Measurements from ENCODE around the gene NDOR1.
A peak's percentile ranks its signal among the peaks of the same experiment; 100 is the strongest.

Gene NDOR1

GRCh38 chr9:137167747-137168572 lies 37.5 kb upstream of the NDOR1 start:
- DNase-seq (ENCODE audit: low read depth): no peak

- peak; percentile 6 for DNase-seq (ENCODE audit: low read depth)
Observed at GRCh38 chr9:137168573-137168903, 37.0 kb upstream of the NDOR1 start.

- peak; percentile 42 for DNase-seq (ENCODE audit: low read depth)
Observed at GRCh38 chr9:137168904-137169856, 36.3 kb upstream of the NDOR1 start.

GRCh38 chr9:137169896-137170358 lies 35.6 kb upstream of the NDOR1 start, which contains the start of gene LRRC26:
Gene LRRC26, minus strand, starts transcription at chr9:137170051. Its CDS starts 108 bp downstream, at chr9:137169943.
- no peak for DNase-seq (ENCODE audit: low read depth)

GRCh38 chr9:137170486-137171148 lies 34.9 kb upstream of the NDOR1 start:
- DNase-seq (ENCODE audit: low read depth): no peak

GRCh38 chr9:137171149-137171900 lies 34.2 kb upstream of the NDOR1 start:
- DNase-seq (ENCODE audit: low read depth): no peak

GRCh38 chr9:137172901-137173795 lies 32.4 kb upstream of the NDOR1 start:
- peak; percentile 13 for DNase-seq (ENCODE audit: low read depth)

GRCh38 chr9:137173796-137174664 lies 31.5 kb upstream of the NDOR1 start:
- no peak for DNase-seq (ENCODE audit: low read depth)

- DNase-seq (ENCODE audit: low read depth): no peak
Observed at GRCh38 chr9:137174722-137175293, 30.7 kb upstream of the NDOR1 start.

- no peak for DNase-seq (ENCODE audit: low read depth)
Observed at GRCh38 chr9:137175345-137175961, 30.0 kb upstream of the NDOR1 start.

GRCh38 chr9:137176302-137177182 lies 29.0 kb upstream of the NDOR1 start:
- no peak for DNase-seq (ENCODE audit: low read depth)

- DNase-seq (ENCODE audit: low read depth): peak; percentile 47
Observed at GRCh38 chr9:137178201-137178938, 27.1 kb upstream of the NDOR1 start.

GRCh38 chr9:137178939-137179630 lies 26.4 kb upstream of the NDOR1 start:
- no peak for DNase-seq (ENCODE audit: low read depth)

- no peak for DNase-seq (ENCODE audit: low read depth)
Observed at GRCh38 chr9:137179761-137180160, 25.7 kb upstream of the NDOR1 start.

GRCh38 chr9:137180491-137180890 lies 25.0 kb upstream of the NDOR1 start:
- DNase-seq (ENCODE audit: low read depth): no peak

- no peak for DNase-seq (ENCODE audit: low read depth)
Observed at GRCh38 chr9:137181680-137182079, 23.8 kb upstream of the NDOR1 start.

All from EH (cell line).